ENCODE data around the gene ROR1.

GRCh38 chr1:64021066-64021465, 247.2 kb downstream of the ROR1 start:
- TF ChIP-seq POLR2A (IDR thresholded peaks at IDR 0.05) (no peak), CTCF (IDR thresholded peaks at IDR 0.05) (no peak)
